ENCODE results near the gene AK5.

DNA sequence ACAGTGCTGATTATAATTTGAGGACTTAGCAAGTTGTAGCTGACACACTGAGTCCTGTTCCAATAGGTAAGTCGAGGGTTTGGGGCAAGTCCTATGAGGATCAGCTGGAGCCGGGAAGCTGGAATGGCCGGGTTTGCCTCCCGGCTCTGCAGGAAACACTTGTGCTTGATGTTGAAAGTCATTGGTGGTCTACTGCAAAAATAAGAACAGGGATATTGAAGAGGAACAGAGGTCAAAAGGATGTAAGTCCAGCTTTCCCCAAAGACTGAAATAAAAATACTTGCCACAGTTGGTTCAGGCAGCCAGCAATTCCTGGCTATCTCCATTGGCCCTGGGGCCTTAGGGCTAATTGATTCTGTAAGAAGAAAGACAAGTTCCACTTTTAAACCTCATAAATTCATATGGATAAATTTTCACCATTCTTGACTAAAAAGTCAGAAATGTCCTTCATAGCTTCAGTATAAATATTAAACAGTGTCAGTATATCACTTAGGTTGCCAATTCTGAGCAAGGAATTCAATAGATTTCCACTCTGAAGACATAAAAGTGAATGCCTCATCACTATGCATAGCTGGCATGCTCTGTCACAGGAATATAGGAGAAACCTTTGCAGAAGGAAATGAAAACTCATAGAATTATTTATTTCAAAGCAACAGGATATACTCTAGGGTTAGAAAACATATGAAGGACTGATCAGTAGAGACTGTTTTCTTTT, 165.2 kb downstream of the AK5 start:
- TF ChIP-seq, protein P1, sequence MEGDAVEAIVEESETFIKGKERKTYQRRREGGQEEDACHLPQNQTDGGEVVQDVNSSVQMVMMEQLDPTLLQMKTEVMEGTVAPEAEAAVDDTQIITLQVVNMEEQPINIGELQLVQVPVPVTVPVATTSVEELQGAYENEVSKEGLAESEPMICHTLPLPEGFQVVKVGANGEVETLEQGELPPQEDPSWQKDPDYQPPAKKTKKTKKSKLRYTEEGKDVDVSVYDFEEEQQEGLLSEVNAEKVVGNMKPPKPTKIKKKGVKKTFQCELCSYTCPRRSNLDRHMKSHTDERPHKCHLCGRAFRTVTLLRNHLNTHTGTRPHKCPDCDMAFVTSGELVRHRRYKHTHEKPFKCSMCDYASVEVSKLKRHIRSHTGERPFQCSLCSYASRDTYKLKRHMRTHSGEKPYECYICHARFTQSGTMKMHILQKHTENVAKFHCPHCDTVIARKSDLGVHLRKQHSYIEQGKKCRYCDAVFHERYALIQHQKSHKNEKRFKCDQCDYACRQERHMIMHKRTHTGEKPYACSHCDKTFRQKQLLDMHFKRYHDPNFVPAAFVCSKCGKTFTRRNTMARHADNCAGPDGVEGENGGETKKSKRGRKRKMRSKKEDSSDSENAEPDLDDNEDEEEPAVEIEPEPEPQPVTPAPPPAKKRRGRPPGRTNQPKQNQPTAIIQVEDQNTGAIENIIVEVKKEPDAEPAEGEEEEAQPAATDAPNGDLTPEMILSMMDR (IDR thresholded peaks at IDR 0.05): no peak
- TF ChIP-seq POLR2A (IDR thresholded peaks at IDR 0.05): no peak

All from ovary (tissue), 3 donors.